BE2C (cell line): ENCODE measurements around the gene ZSCAN16.

ENCODE experiments used
- DNase-seq: peaks from one replicate; pipeline ENCODE4 v3.0.0-alpha.2; 2020
- H3K27me3 ChIP-seq: fragments of 250-450 bp; sonication (Bioruptor Pico); 2 replicates; pipeline ENCODE4 v1.5.1; 2020; ENCODE audit warnings: mild to moderate bottlenecking
- H3K36me3 ChIP-seq: fragments of 250-450 bp; sonication (Bioruptor Pico); 2 replicates; pipeline ENCODE4 v1.5.1; 2020; ENCODE audit warnings: mild to moderate bottlenecking
- H3K4me1 ChIP-seq: fragments of 250-450 bp; sonication (Bioruptor Pico); 2 replicates; pipeline ENCODE4 v1.5.1; 2020
- H3K4me3 ChIP-seq: 2 replicates; pipeline ENCODE4 v1.5.1; 2011; ENCODE audit warnings: low read depth, low read length
- H3K9me3 ChIP-seq: fragments of 250-450 bp; sonication (Bioruptor Pico); 2 replicates; pipeline ENCODE4 v1.5.1; 2020
- CTCF ChIP-seq: IDR thresholded peaks from 2 replicates; pipeline ENCODE4 v1.5.1; 2012; ENCODE audit warnings: mild to moderate bottlenecking, low read depth, low read length

Gene ZSCAN16

GRCh38 chr6:28171271-28171670 lies 46.9 kb downstream of the ZSCAN16 start:
- Histone ChIP-seq H3K27me3 (peaks cover 9% of the 10 kb centered on the region), H3K4me3 (no peak overlapping the region), H3K36me3 (no peaks in the 10 kb centered on the region), H3K9me3 (no peaks in the 10 kb centered on the region), H3K4me1 (no peaks in the 10 kb centered on the region)
- TF ChIP-seq CTCF = no peak
- no peak for DNase-seq

- TF ChIP-seq CTCF = no peak
- no peaks in the 10 kb centered on the region for H3K9me3 ChIP-seq
- no peaks in the 10 kb centered on the region for H3K4me1 ChIP-seq
- DNase-seq = no peak
- peaks cover 9% of the 10 kb centered on the region for H3K27me3 ChIP-seq
- H3K36me3 ChIP-seq = no peaks in the 10 kb centered on the region
- H3K4me3 ChIP-seq = no peak overlapping the region
Observed at GRCh38 chr6:28172006-28172405, 47.6 kb downstream of the ZSCAN16 start.

GRCh38 chr6:28176373-28176772 lies 52.0 kb downstream of the ZSCAN16 start:
- H3K4me1 ChIP-seq = no peaks in the 10 kb centered on the region
- no peak overlapping the region for H3K4me3 ChIP-seq
- peaks cover 20% of the 10 kb centered on the region for H3K27me3 ChIP-seq
- TF ChIP-seq CTCF = no peak
- no peaks in the 10 kb centered on the region for H3K9me3 ChIP-seq
- DNase-seq = no peak
- no peaks in the 10 kb centered on the region for H3K36me3 ChIP-seq
